H9 (cell line): ENCODE measurements around the gene HOGA1. TPM values are rescaled to one million over a fixed set of nuclear protein-coding genes. Genes with fewer than 3 reads are reported as not detected.

Source experiments
- DNase-seq: peaks from one replicate; pipeline ENCODE4 v3.0.0-alpha.2; 2017
- H2AFZ ChIP-seq: one replicate; pipeline ENCODE4 v1.6.1; 2013; ENCODE audit warnings: mild to moderate bottlenecking, low read length, control low read depth, moderate library complexity
- H2AK5ac ChIP-seq: 2 replicates; pipeline ENCODE4 v1.6.1; 2013; ENCODE audit warnings: low read length, control low read depth, mixed read lengths; ENCODE audit not compliant: insufficient read length
- H2BK120ac ChIP-seq: one replicate; pipeline ENCODE4 v1.6.1; 2013; ENCODE audit warnings: low read depth, mild to moderate bottlenecking, low read length, control low read depth, inconsistent platforms; ENCODE audit not compliant: poor library complexity, severe bottlenecking
- H2BK12ac ChIP-seq: 2 replicates; pipeline ENCODE4 v1.6.1; 2013; ENCODE audit warnings: low read length, control low read depth, mixed read lengths, low read depth; ENCODE audit not compliant: insufficient read length
- H2BK15ac ChIP-seq: 2 replicates; pipeline ENCODE4 v1.6.1; 2013; ENCODE audit warnings: low read depth, low read length, control low read depth
- H2BK20ac ChIP-seq: one replicate; pipeline ENCODE4 v1.6.1; 2013; ENCODE audit warnings: low read depth, mild to moderate bottlenecking, low read length, control low read depth, inconsistent platforms; ENCODE audit not compliant: poor library complexity, severe bottlenecking
- H2BK5ac ChIP-seq: 2 replicates; pipeline ENCODE4 v1.6.1; 2013; ENCODE audit warnings: low read length, control low read depth, mixed read lengths; ENCODE audit not compliant: insufficient read length
- H3K14ac ChIP-seq: 2 replicates; pipeline ENCODE4 v1.6.1; 2013; ENCODE audit warnings: low read length, control low read depth; ENCODE audit not compliant: insufficient read depth
- H3K18ac ChIP-seq: 2 replicates; pipeline ENCODE4 v1.6.1; 2013; ENCODE audit warnings: low read depth, mild to moderate bottlenecking, mixed read lengths, low read length, control low read depth; ENCODE audit not compliant: insufficient read length
- H3K23ac ChIP-seq: 2 replicates; pipeline ENCODE4 v1.6.1; 2013; ENCODE audit warnings: low read length, control low read depth, mixed read lengths, low read depth; ENCODE audit not compliant: insufficient read length
- H3K23me2 ChIP-seq: 2 replicates; pipeline ENCODE4 v1.6.1; 2013; ENCODE audit warnings: low read depth, mild to moderate bottlenecking, mixed read lengths, low read length, control low read depth; ENCODE audit not compliant: insufficient read length, poor library complexity, severe bottlenecking
- H3K27ac ChIP-seq: 2 replicates; pipeline ENCODE4 v1.5.1; 2013; ENCODE audit warnings: low read length, control low read depth, mixed read lengths, low read depth; ENCODE audit not compliant: insufficient read length
- H3K27me3 ChIP-seq: 2 replicates; pipeline ENCODE4 v1.6.1; 2013; ENCODE audit warnings: low read length, control low read depth, inconsistent platforms; ENCODE audit not compliant: insufficient read depth
- H3K4ac ChIP-seq: 2 replicates; pipeline ENCODE4 v1.6.1; 2013; ENCODE audit warnings: low read depth, mild to moderate bottlenecking, control low read depth, inconsistent platforms, low read length, moderate library complexity
- H3K4me1 ChIP-seq: 2 replicates; pipeline ENCODE4 v1.6.1; 2013; ENCODE audit warnings: low read length, control low read depth, inconsistent platforms; ENCODE audit not compliant: insufficient read depth
- H3K4me2 ChIP-seq: 2 replicates; pipeline ENCODE4 v1.6.1; 2013; ENCODE audit warnings: low read length, control low read depth, mixed read lengths; ENCODE audit not compliant: insufficient read length, insufficient read depth
- H3K56ac ChIP-seq: 2 replicates; pipeline ENCODE4 v1.6.1; 2013; ENCODE audit warnings: low read depth, mild to moderate bottlenecking, mixed read lengths, low read length, control low read depth; ENCODE audit not compliant: insufficient read length
- H3K79me1 ChIP-seq: 2 replicates; pipeline ENCODE4 v1.6.1; 2013; ENCODE audit warnings: low read depth, mild to moderate bottlenecking, moderate library complexity, low read length, control low read depth, inconsistent platforms; ENCODE audit not compliant: insufficient read depth, poor library complexity, severe bottlenecking
- H3K79me2 ChIP-seq: 2 replicates; pipeline ENCODE4 v1.6.1; 2013; ENCODE audit warnings: low read length, control low read depth, inconsistent platforms; ENCODE audit not compliant: insufficient read depth
- H3K9ac ChIP-seq: 2 replicates; pipeline ENCODE4 v1.6.1; 2013; ENCODE audit warnings: low read length, control low read depth, mixed read lengths; ENCODE audit not compliant: insufficient read length; ENCODE audit errors: extremely low read depth
- H3K9me3 ChIP-seq: one replicate; pipeline ENCODE4 v1.6.1; 2013; ENCODE audit warnings: low read depth, low read length, inconsistent platforms; ENCODE audit not compliant: control insufficient read depth
- H3T11ph ChIP-seq: one replicate; pipeline ENCODE4 v1.6.1; 2013; ENCODE audit warnings: mild to moderate bottlenecking, low read length, control low read depth, inconsistent platforms
- H4K20me1 ChIP-seq: one replicate; pipeline ENCODE4 v1.6.1; 2013; ENCODE audit not compliant: control insufficient read depth, insufficient read length, insufficient read depth
- H4K5ac ChIP-seq: 2 replicates; pipeline ENCODE4 v1.6.1; 2013; ENCODE audit warnings: low read depth, mild to moderate bottlenecking, mixed read lengths, low read length, control low read depth; ENCODE audit not compliant: insufficient read length
- H4K8ac ChIP-seq: replicated peaks from 2 replicates; pipeline ENCODE4 v1.6.1; 2013; ENCODE audit warnings: low read length, control low read depth, mixed read lengths, low read depth; ENCODE audit not compliant: insufficient read length
- H4K91ac ChIP-seq: 2 replicates; pipeline ENCODE4 v1.6.1; 2013; ENCODE audit warnings: low read depth, mild to moderate bottlenecking, moderate library complexity, mixed read lengths, low read length, control low read depth; ENCODE audit not compliant: insufficient read length
- H3K27ac Mint-ChIP-seq, 3 experiments: 2 replicates in 2 of 3; 3 replicates in 1 of 3; pipeline ENCODE4 v1.8.0; 2020 to 2021; ENCODE audit warnings: mixed read lengths in 3 of 3, mild to moderate bottlenecking in 1 of 3, moderate library complexity in 1 of 3
- H3K27me3 Mint-ChIP-seq: 2 replicates; pipeline ENCODE4 v1.8.0; 2021; ENCODE audit warnings: low read depth, mild to moderate bottlenecking, moderate library complexity, mixed read lengths
- H3K36me3 Mint-ChIP-seq, 3 experiments: 2 replicates in 2 of 3; 3 replicates in 1 of 3; pipeline ENCODE4 v1.8.0; 2020 to 2021; ENCODE audit warnings: low read depth in 3 of 3, mixed read lengths in 3 of 3; ENCODE audit not compliant: insufficient read depth in 1 of 3
- H3K4me1 Mint-ChIP-seq, 2 experiments: 2 replicates each; pipeline ENCODE4 v1.8.0; 2020; ENCODE audit warnings: mixed read lengths in 2 of 2
- H3K4me3 Mint-ChIP-seq, 2 experiments: 2 replicates in 1 of 2; 3 replicates in 1 of 2; pipeline ENCODE4 v1.8.0; 2020 to 2021; ENCODE audit warnings: mild to moderate bottlenecking in 2 of 2, mixed read lengths in 2 of 2, moderate library complexity in 1 of 2
- H3K9me3 Mint-ChIP-seq, 2 experiments: 2 replicates in 1 of 2; 3 replicates in 1 of 2; pipeline ENCODE4 v1.8.0; 2020; ENCODE audit warnings: mild to moderate bottlenecking in 2 of 2, mixed read lengths in 2 of 2, moderate library complexity in 1 of 2
- WGBS: extraction: QIAGEN DNeasy Blood & Tissue Kit; methylation state at CpG from one replicate; pipeline ENCODE4 v1.1.7; 2013; ENCODE audit warnings: missing lambda C conversion rate, low lambda C conversion rate, mixed read lengths; ENCODE audit not compliant: insufficient read length; ENCODE audit errors: extremely low coverage; 5-methylcytosine and 5-hydroxymethylcytosine counted together
- total RNA-seq: library from RNA; stranded (reverse); gene quantifications from 2 replicates; pipeline ENCODE4 v1.2.1, GENCODE V29; 2021
- TF ChIP-seq, protein P1 (sequence below): fragments of 200-600 bp; sonication (generic); conservative IDR thresholded peaks from 3 replicates; pipeline ENCODE4 v1.8.0; 2021; ENCODE audit warnings: antibody characterized with exemption, mild to moderate bottlenecking

The HOGA1 gene
- total RNA-seq, 1 experiment from 2014 or later, result 0.79 TPM

DNA sequence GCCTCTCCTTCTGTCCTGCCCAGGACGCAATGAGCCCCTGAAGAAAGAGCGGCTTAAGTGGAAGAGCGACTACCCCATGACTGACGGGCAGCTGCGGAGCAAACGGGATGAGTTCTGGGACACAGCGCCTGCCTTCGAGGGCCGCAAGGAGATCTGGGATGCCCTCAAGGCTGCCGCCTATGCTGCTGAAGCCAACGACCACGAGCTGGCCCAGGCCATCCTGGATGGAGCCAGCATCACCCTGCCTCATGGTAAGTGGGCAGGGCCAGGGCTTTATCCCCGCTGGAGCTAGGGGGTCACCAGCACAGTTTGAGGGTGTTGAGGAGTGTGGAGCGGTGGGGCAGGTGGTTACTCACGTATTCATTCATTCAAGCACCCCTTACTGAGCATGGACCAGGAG lies 16.3 kb upstream of the HOGA1 start:
- Histone ChIP-seq H4K8ac (no peak overlapping the region), H2BK12ac (no peak overlapping the region), H2AK5ac (no peak overlapping the region), H3K14ac (no peak overlapping the region), H3K9me3 (no peaks in the 10 kb centered on the region), H3K23ac (no peak overlapping the region), H3K4me1 (no peaks in the 10 kb centered on the region), H3K79me1 (no peaks in the 10 kb centered on the region), H2BK5ac (no peak overlapping the region), H3K27ac (no peak overlapping the region), H4K20me1 (no peaks in the 10 kb centered on the region), H3K79me2 (no peaks in the 10 kb centered on the region), H2BK20ac (no peak overlapping the region), H2BK120ac (no peak overlapping the region), H3K4ac (no peak overlapping the region), H3K4me2 (no peak overlapping the region), H3K23me2 (no peaks in the 10 kb centered on the region), H3K27me3 (no peaks in the 10 kb centered on the region), H2AFZ (no peak overlapping the region), H3K56ac (no peak overlapping the region), H3K18ac (no peak overlapping the region), H3K9ac (no peak overlapping the region), H2BK15ac (no peak overlapping the region), H4K5ac (no peak overlapping the region), H4K91ac (no peak overlapping the region), H3T11ph (no peak overlapping the region)
- Mint-ChIP-seq H3K36me3 (peaks cover 0 to 12% (median 0%) of the 10 kb centered on the region in 3 experiments; a peak in 3 of 7 replicates), H3K9me3 (peaks cover 0 to under 1% of the 10 kb centered on the region in 2 experiments; a peak in 1 of 5 replicates), H3K4me3 (no peak overlapping the region), H3K27ac (no peak overlapping the region), H3K27me3 (no peaks in the 10 kb centered on the region), H3K4me1 (peaks cover 10 to 13% of the 10 kb centered on the region in 2 experiments)
- no CpG with 5 or more reads among the region's 15 CpGs for WGBS
- DNase-seq, result no peak
- TF ChIP-seq, protein P1, sequence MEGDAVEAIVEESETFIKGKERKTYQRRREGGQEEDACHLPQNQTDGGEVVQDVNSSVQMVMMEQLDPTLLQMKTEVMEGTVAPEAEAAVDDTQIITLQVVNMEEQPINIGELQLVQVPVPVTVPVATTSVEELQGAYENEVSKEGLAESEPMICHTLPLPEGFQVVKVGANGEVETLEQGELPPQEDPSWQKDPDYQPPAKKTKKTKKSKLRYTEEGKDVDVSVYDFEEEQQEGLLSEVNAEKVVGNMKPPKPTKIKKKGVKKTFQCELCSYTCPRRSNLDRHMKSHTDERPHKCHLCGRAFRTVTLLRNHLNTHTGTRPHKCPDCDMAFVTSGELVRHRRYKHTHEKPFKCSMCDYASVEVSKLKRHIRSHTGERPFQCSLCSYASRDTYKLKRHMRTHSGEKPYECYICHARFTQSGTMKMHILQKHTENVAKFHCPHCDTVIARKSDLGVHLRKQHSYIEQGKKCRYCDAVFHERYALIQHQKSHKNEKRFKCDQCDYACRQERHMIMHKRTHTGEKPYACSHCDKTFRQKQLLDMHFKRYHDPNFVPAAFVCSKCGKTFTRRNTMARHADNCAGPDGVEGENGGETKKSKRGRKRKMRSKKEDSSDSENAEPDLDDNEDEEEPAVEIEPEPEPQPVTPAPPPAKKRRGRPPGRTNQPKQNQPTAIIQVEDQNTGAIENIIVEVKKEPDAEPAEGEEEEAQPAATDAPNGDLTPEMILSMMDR, result no peak
